Epithelial cell of esophagus (primary cell): ENCODE measurements around the gene PLEKHA7.

Source experiments
- DNase-seq: peaks from one replicate; pipeline ENCODE4 v3.0.0; 2010; ENCODE audit warnings: low read depth
- H3K4me3 ChIP-seq: 2 replicates; pipeline ENCODE4 v1.5.1; 2011; ENCODE audit warnings: mild to moderate bottlenecking, low read length, control low read depth
- TF ChIP-seq, protein P1 (sequence below): IDR thresholded peaks from 2 replicates; pipeline ENCODE4 v1.5.1; 2011; ENCODE audit warnings: low read depth, mild to moderate bottlenecking, low read length, control low read depth, inconsistent platforms; ENCODE audit not compliant: insufficient read depth; ENCODE audit errors: missing control alignments

The PLEKHA7 gene

DNA sequence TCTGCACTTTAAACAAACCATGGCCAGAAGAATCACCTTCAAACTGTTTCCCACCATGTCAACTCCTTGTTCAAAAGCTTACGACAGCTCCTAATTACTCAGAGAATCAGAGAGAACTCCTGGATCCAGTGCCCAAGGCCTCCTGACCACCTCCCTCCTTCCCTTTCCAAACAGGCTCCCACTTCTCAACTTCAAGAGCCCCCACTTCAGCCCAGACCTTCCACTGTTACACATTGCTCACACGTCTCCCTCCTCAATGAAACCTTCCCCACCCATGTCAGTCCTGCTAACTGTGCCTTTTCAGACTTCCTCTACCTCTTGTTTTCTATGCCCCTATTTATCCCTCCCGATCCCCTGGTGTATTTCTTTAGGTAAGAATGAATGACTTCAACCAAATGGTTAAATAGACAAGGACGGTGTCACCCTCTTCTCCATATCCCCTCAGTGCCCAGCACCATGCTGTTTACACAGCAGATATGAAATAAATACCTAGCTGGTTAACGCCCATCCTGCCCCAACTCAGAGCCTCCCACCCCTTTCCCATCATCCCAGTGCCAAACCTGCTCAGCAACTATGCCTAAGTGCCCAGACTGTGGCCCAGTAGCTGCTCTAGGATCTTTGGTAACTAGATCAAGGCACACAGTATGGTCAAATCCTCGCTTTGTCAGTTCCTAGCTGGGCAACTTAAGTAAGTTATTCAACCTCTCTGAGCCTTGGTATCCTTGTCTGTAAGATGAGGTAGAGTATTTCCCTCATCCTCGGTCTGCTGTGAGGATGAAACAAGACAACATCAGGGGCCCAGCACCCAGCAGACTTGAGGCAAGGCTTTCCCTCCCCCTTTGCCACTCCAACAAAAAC, 36.8 kb downstream of the PLEKHA7 start:
- TF ChIP-seq, protein P1, sequence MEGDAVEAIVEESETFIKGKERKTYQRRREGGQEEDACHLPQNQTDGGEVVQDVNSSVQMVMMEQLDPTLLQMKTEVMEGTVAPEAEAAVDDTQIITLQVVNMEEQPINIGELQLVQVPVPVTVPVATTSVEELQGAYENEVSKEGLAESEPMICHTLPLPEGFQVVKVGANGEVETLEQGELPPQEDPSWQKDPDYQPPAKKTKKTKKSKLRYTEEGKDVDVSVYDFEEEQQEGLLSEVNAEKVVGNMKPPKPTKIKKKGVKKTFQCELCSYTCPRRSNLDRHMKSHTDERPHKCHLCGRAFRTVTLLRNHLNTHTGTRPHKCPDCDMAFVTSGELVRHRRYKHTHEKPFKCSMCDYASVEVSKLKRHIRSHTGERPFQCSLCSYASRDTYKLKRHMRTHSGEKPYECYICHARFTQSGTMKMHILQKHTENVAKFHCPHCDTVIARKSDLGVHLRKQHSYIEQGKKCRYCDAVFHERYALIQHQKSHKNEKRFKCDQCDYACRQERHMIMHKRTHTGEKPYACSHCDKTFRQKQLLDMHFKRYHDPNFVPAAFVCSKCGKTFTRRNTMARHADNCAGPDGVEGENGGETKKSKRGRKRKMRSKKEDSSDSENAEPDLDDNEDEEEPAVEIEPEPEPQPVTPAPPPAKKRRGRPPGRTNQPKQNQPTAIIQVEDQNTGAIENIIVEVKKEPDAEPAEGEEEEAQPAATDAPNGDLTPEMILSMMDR: no peak
- no peak overlapping the region for H3K4me3 ChIP-seq
- DNase-seq: peak; percentile 27

DNA sequence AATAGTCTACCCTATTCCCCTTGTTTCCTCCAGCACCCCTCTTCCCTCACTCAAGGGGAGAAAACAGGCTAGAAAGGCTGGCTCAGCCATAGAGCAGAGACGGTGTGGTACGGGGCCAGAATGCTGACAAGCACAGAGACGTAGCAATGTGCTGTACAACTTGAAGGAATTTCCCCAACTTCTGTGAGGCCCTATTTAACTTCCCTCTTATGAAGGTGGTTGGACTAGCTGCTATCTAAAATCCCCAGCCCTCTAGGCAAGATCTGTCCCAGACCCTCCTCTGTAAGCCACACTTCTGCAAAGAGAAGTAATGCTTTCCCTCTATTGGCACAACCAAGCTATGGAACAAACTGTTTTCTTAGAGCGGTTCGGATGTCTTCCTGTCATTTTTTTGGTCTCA, 37.8 kb downstream of the PLEKHA7 start:
- no peak for DNase-seq
- TF ChIP-seq, protein P1: no peak
- no peak overlapping the region for H3K4me3 ChIP-seq

DNA sequence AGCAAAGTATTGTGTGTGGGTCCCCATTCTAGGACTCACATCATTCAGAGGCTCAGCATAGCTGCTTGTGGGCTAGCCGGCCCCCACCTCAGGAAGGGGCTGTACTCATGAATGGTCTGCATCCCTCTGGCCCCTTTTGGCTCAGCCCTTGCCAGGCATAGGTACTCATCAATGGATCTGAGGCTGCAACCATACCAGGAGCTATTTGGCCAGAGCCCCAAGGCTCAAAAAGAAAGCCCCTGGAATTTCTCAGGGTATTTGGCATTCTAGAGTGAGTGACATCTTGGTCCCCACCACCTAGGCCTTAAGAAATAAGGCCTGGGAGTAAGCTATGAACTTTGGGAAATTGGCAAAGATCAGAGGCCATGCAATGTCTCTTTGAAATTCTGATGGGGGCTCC, 38.3 kb downstream of the PLEKHA7 start:
- H3K4me3 ChIP-seq: no peak overlapping the region
- TF ChIP-seq, protein P1: no peak
- no peak for DNase-seq

GRCh38 chr11:16973338-16973964, 40.8 kb downstream of the PLEKHA7 start:
- H3K4me3 ChIP-seq: no peak overlapping the region
- no peak for DNase-seq
- TF ChIP-seq, protein P1: no peak

DNA sequence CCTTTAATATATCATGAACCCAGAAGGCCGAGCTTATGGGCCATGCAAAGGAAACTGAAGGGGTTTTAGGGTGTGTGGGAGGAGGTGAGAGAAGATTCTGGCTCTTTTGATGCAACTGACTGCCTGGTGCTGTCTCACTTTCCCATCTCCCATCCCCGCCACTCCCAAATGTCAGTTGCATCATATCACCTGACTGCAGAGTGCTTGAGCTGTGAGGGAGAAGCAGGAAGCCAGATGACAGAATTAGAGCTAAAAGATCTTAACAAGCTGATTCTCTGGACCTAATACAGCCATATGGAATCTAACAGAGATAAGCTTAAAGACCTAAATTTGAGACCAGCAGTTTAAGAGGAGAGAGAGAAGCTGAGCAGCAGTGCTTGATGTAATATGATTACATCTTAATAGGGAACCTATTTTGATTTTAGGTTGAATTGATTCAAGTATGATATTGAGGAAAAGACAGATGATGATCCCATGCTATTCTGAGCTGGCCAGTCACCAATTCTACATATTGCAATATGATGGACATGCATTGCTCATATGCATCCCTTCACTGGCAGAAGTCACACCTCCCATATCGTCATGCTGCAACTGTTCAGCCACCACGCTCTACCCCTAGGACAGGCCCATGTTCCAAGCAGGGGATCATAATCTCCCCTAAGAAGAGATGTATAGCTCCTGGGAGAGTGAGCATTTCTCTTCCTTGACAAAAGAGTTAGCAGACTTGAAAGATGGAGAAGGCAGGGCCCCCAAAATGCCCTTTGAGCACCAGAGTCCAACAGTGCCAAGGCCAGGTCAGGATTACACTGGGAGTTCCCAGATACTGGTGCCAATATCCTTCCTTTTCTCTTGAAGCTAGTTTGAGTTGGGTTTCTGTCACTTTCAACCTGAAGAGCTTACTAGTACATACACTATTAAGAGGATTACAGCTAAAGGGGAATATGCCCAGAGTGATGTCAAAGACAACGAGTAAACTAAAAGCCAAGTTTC, 44.9 kb downstream of the PLEKHA7 start:
- TF ChIP-seq, protein P1: no peak
- H3K4me3 ChIP-seq: no peak overlapping the region
- peak; percentile 49 for DNase-seq

DNA sequence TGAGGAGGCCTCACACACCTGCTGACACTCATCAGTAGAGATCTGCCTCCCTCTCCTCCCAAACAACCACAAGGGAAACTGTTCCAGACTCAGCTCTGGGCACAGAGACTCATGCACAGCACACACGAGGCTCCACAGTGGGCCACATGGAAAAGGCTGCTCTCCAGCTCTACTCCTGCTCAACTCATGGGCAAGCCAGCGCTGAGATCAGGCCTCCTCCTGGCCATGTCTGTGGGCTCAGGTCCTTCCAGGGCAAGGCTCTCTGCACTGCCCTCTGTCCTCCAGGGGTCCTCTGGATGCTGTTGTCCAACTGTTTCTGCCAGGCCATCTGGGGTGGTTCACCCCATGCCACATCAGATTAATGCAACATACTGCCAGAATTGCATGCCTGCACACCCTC, 46.0 kb downstream of the PLEKHA7 start:
- TF ChIP-seq, protein P1: no peak
- DNase-seq: no peak
- no peak overlapping the region for H3K4me3 ChIP-seq
